MM.1S (cell line): ENCODE results near the gene XRN2.

Experiments
- DNase-seq: peaks from one replicate; pipeline ENCODE4 v3.0.0-alpha.2; 2015
- H2AFZ ChIP-seq: fragments of 300-600 bp; sonication (generic); 2 replicates; pipeline ENCODE4 v1.6.0; 2016; ENCODE audit warnings: antibody characterized with exemption, low read length
- H3F3A ChIP-seq: fragments of 300-600 bp; sonication (generic); 2 replicates; pipeline ENCODE4 v1.6.1; 2016; ENCODE audit warnings: mild to moderate bottlenecking, antibody characterized with exemption, low read length, moderate library complexity, mixed read lengths; ENCODE audit not compliant: insufficient read depth
- H3K27ac ChIP-seq: fragments of 300-600 bp; sonication (generic); 2 replicates; pipeline ENCODE4 v1.5.1; 2016; ENCODE audit warnings: mild to moderate bottlenecking, low read length
- H3K27me3 ChIP-seq: fragments of 300-600 bp; sonication (generic); replicated peaks from 2 replicates; pipeline ENCODE4 v1.6.0; 2016; ENCODE audit warnings: low read length; ENCODE audit not compliant: insufficient read depth
- H3K36me3 ChIP-seq: fragments of 300-600 bp; sonication (generic); replicated peaks from 2 replicates; pipeline ENCODE4 v1.6.1; 2016; ENCODE audit warnings: mild to moderate bottlenecking, low read length, mixed read lengths; ENCODE audit not compliant: insufficient read depth
- H3K4me1 ChIP-seq: fragments of 300-600 bp; sonication (generic); 2 replicates; pipeline ENCODE4 v1.6.1; 2016; ENCODE audit warnings: low read length, mixed read lengths
- H3K4me2 ChIP-seq: fragments of 300-600 bp; sonication (generic); 2 replicates; pipeline ENCODE4 v1.6.0; 2016; ENCODE audit warnings: low read depth, low read length
- H3K4me3 ChIP-seq: fragments of 300-600 bp; sonication (generic); 2 replicates; pipeline ENCODE4 v1.5.1; 2016; ENCODE audit warnings: low read length, mixed read lengths
- H3K79me2 ChIP-seq: fragments of 300-600 bp; sonication (generic); 2 replicates; pipeline ENCODE4 v1.6.1; 2016; ENCODE audit warnings: mixed run types, low read length, mixed read lengths
- H3K9ac ChIP-seq: fragments of 300-600 bp; sonication (generic); 2 replicates; pipeline ENCODE4 v1.6.1; 2016; ENCODE audit warnings: low read length, mixed read lengths
- H3K9me2 ChIP-seq: fragments of 300-600 bp; sonication (generic); replicated peaks from 2 replicates; pipeline ENCODE4 v1.6.1; 2016; ENCODE audit warnings: mild to moderate bottlenecking, low read length, mixed read lengths; ENCODE audit not compliant: insufficient read depth
- H3K9me3 ChIP-seq: fragments of 300-600 bp; sonication (generic); replicated peaks from 2 replicates; pipeline ENCODE4 v1.6.1; 2016; ENCODE audit warnings: mild to moderate bottlenecking, low read length, mixed read lengths; ENCODE audit not compliant: insufficient read depth
- H4K20me1 ChIP-seq: fragments of 300-600 bp; sonication (generic); 2 replicates; pipeline ENCODE4 v1.6.1; 2016; ENCODE audit warnings: mild to moderate bottlenecking, low read length, moderate library complexity, mixed read lengths; ENCODE audit not compliant: insufficient read depth
- CTCF ChIP-seq: fragments of 300-600 bp; sonication (generic); IDR thresholded peaks from 2 replicates; pipeline ENCODE4 v1.5.1; 2016; ENCODE audit warnings: antibody characterized with exemption, low read length, mixed read lengths
- EZH2 ChIP-seq: fragments of 300-600 bp; sonication (generic); optimal IDR thresholded peaks from 2 replicates; pipeline ENCODE3; 2017; ENCODE audit warnings: low read depth, mild to moderate bottlenecking, antibody characterized with exemption, low read length, mixed read lengths
- EZH2phosphoT487 ChIP-seq: fragments of 300-600 bp; sonication (generic); IDR thresholded peaks from 2 replicates; pipeline ENCODE4 v1.6.1; 2018; ENCODE audit warnings: antibody characterized with exemption, low read length

The XRN2 gene

GRCh38 chr20:21266191-21266536 lies 37.0 kb upstream of the XRN2 start:
- H3K9ac ChIP-seq: no peak overlapping the region
- no peaks in the 10 kb centered on the region for H4K20me1 ChIP-seq
- no peaks in the 10 kb centered on the region for H3K36me3 ChIP-seq
- H3K4me1 ChIP-seq: peaks cover under 1% of the 10 kb centered on the region; the same call in 1 of the 2 replicates
- no peak overlapping the region for H3K27ac ChIP-seq
- TF ChIP-seq CTCF: no peak
- no peak for TF ChIP-seq EZH2phosphoT487
- no peak for TF ChIP-seq EZH2
- no peaks in the 10 kb centered on the region for H3K79me2 ChIP-seq
- no peaks in the 10 kb centered on the region for H3K27me3 ChIP-seq
- no peaks in the 10 kb centered on the region for H3F3A ChIP-seq
- H2AFZ ChIP-seq: no peak overlapping the region
- no peaks in the 10 kb centered on the region for H3K9me3 ChIP-seq
- no peaks in the 10 kb centered on the region for H3K9me2 ChIP-seq
- H3K4me3 ChIP-seq: no peak overlapping the region
- no peak overlapping the region for H3K4me2 ChIP-seq
- no peak for DNase-seq

DNA sequence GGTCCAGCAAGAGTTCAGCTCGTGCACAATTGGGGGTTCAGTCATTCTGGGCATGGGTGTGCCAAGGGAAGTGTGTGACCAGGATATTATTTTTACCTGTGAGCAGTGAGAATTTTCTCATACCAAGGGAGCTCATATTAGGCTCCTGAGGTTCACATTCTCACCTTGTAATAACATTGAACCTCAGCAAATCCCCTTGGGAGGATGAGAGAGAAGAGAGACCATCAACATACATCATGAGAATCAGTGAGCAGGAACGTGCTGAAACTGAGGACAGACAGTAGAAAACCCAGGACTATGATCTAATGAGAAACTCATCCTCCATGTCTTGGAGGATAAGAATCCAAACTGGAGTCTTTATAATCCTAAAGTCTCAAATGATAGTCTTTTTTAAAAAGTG lies 33.4 kb upstream of the XRN2 start:
- no peak overlapping the region for H3K4me3 ChIP-seq
- no peaks in the 10 kb centered on the region for H3K9me2 ChIP-seq
- peaks cover 20% of the 10 kb centered on the region for H3F3A ChIP-seq
- peaks cover 29% of the 10 kb centered on the region for H3K4me1 ChIP-seq
- no peak overlapping the region for H3K4me2 ChIP-seq
- TF ChIP-seq EZH2: no peak
- no peak for TF ChIP-seq CTCF
- no peak for TF ChIP-seq EZH2phosphoT487
- H3K9ac ChIP-seq: no peak overlapping the region
- H3K9me3 ChIP-seq: no peaks in the 10 kb centered on the region
- no peaks in the 10 kb centered on the region for H3K79me2 ChIP-seq
- no peaks in the 10 kb centered on the region for H4K20me1 ChIP-seq
- H3K36me3 ChIP-seq: no peaks in the 10 kb centered on the region
- H3K27me3 ChIP-seq: no peaks in the 10 kb centered on the region
- H3K27ac ChIP-seq: no peak overlapping the region
- no peak overlapping the region for H2AFZ ChIP-seq
- DNase-seq: no peak

DNA sequence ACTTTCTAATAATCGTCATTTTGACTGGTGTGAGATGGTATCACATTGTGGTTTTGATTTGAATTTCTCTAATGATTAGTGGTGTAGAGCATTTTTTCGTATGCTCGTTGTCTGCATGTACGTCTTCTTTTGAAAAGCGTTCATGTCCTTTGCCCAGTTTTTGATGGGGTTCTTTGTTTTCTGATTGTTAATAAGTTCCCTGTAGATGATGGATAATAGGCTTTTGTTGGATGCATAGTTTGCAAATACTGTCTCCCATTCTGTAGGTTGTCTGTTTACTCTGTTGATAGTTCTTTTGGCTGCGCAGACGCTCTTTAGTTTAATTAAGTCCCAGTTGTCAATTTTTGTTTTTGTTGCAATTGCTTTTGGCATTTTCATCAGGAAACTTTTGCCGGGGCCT lies 32.3 kb upstream of the XRN2 start:
- Histone ChIP-seq H3K9me2 (no peaks in the 10 kb centered on the region), H3F3A (peaks cover 20% of the 10 kb centered on the region), H3K4me1 (peaks cover 29% of the 10 kb centered on the region), H3K36me3 (no peaks in the 10 kb centered on the region), H3K79me2 (no peaks in the 10 kb centered on the region), H3K4me3 (no peak overlapping the region), H3K9me3 (no peaks in the 10 kb centered on the region), H3K9ac (no peak overlapping the region), H3K27ac (no peak overlapping the region), H2AFZ (no peak overlapping the region), H4K20me1 (no peaks in the 10 kb centered on the region), H3K4me2 (no peak overlapping the region), H3K27me3 (no peaks in the 10 kb centered on the region)
- DNase-seq: no peak
- no peak for TF ChIP-seq EZH2phosphoT487
- no peak for TF ChIP-seq EZH2
- TF ChIP-seq CTCF: no peak
